GM10266 (cell line): ENCODE data around the gene FGD2.
A peak's percentile ranks its signal among the peaks of the same experiment; 100 is the strongest.

Experiments used
- DNase-seq: peaks from one replicate; pipeline ENCODE4 v3.0.0; 2012; ENCODE audit errors: extremely low spot score
- TF ChIP-seq, protein P1 (sequence below): IDR thresholded peaks from 2 replicates; pipeline ENCODE4 v1.5.1; 2012; ENCODE audit warnings: mild to moderate bottlenecking, low read depth; ENCODE audit not compliant: control insufficient read depth, insufficient read depth; ENCODE audit errors: missing control alignments

Gene FGD2

DNA sequence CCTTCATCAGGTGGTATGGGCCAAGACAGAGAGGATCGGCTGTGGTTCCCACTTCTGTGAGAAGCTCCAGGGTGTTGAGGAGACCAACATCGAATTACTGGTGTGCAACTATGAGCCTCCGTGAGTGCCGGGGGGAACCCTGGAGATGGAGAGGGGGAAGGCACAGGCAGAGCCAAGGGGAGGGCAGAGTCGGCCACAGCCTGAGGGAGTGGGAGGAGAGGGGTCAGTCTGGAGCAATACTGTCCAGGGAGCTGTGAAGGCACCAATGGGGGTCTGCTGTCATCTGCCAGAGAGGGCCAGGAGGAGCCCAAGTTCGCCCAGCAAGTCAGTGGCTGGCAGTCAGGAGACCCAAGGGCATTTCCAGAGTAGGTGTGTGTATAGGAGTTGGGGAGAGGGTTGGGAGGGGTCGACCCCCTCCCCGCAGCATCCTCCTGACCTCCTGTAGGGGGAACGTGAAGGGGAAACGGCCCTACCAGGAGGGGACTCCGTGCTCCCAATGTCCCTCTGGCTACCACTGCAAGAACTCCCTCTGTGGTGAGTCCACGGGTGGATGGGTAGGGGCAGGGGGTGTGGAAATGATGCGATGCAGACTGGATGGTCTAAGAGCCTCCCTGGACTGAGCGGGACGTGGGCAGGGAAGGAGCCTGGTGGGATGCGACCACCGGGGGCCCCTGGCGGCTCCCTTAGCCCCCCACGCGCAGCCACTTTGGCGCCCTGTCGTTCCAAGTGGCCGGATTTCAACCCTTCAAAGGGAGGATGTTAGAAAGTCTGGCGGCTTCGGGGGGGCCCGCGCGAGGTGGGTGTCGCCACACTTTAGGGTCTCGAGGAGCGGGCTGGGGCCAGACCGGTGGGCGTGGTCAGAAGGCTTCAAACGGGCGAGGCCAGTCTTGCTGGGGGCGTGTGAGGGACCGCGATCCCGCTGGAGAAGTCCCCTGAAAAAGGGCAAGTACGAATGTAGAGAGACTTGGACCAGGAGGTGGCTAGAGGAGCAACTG is 43.7 kb upstream of the FGD2 start:
- TF ChIP-seq, protein P1, sequence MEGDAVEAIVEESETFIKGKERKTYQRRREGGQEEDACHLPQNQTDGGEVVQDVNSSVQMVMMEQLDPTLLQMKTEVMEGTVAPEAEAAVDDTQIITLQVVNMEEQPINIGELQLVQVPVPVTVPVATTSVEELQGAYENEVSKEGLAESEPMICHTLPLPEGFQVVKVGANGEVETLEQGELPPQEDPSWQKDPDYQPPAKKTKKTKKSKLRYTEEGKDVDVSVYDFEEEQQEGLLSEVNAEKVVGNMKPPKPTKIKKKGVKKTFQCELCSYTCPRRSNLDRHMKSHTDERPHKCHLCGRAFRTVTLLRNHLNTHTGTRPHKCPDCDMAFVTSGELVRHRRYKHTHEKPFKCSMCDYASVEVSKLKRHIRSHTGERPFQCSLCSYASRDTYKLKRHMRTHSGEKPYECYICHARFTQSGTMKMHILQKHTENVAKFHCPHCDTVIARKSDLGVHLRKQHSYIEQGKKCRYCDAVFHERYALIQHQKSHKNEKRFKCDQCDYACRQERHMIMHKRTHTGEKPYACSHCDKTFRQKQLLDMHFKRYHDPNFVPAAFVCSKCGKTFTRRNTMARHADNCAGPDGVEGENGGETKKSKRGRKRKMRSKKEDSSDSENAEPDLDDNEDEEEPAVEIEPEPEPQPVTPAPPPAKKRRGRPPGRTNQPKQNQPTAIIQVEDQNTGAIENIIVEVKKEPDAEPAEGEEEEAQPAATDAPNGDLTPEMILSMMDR: no peak
- no peak for DNase-seq

- TF ChIP-seq, protein P1: no peak
Measured at GRCh38 chr6:36962874-36963273, 42.6 kb upstream of the FGD2 start.

DNA sequence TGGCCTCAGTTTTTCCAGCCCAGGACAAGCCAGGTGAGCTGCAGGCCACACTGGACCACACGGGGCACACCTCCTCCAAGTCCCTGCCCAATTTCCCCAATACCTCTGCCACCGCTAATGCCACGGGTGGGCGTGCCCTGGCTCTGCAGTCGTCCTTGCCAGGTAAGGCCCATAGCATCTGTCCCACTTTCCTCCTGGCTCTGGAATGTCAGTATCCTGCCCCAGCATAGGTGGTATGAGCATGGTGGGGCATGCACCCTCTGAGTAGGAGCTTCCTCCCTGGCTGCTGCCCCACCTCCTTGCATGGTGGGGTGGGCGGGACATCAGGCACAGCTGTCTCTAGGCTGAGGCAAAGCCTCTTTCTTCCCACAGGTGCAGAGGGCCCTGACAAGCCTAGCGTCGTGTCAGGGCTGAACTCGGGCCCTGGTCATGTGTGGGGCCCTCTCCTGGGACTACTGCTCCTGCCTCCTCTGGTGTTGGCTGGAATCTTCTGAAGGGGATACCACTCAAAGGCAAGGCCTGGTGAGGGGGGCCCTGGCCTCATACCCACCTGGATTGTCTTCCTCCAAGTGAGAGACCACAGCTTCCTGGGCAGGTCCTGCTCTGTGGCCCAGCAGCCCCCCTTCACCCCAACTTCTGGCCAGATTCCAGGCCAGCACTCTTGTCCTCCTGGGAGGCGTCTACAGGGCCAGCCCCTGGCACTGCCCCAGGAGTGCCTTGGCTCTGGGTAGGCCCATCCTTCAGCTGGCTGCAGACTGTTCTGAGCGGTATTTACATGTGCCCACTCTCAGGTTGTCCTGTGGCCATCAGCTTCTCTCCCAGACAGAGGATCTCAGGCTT is 41.8 kb upstream of the FGD2 start:
- DNase-seq: no peak
- TF ChIP-seq, protein P1: no peak

More at GRCh38 chr6:36962874-36963273, 42.6 kb upstream of the FGD2 start:
- peak; percentile 85 for DNase-seq

DNA sequence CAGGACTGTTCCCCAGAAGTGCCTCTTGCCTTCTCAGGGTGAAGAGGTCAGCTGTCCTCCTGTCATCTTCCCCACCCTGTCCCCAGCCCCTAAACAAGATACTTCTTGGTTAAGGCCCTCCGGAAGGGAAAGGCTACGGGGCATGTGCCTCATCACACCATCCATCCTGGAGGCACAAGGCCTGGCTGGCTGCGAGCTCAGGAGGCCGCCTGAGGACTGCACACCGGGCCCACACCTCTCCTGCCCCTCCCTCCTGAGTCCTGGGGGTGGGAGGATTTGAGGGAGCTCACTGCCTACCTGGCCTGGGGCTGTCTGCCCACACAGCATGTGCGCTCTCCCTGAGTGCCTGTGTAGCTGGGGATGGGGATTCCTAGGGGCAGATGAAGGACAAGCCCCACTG is 41.1 kb upstream of the FGD2 start:
- DNase-seq: no peak
- TF ChIP-seq, protein P1: no peak

GRCh38 chr6:36964908-36965307 is 40.5 kb upstream of the FGD2 start:
- no peak for DNase-seq
- TF ChIP-seq, protein P1: no peak

DNA sequence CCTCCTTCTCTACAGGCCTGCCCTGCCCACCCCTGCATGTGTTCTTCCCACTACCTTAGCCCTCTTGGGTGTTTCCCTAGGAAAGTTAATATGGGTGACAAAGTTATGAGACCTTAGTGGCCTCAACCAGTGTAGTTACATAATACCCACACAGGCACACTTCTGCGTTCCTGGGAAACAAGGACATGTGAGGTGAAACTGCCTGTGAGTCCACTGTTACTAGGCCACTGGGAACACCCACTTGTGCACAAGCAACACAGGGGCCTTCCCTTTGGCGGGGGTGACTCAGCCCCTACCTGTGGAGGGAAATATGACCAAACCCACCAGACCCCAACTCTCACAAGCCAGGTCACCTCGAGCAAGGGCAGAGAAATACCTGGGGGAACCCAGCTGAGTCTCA is 38.2 kb upstream of the FGD2 start:
- TF ChIP-seq, protein P1: no peak

More for the DNA sequence above, 38.2 kb upstream of the FGD2 start:
- DNase-seq: no peak
